Measurements from ENCODE around the gene PLCH1. TPM values are rescaled to one million over a fixed set of nuclear protein-coding genes. Genes with fewer than 3 reads are reported as not detected.

Gene PLCH1
- total RNA-seq, 1 donor from 2014 or later: 2.9 TPM

GRCh38 chr3:155465664-155466063 lies 279.2 kb downstream of the PLCH1 start:
- Histone ChIP-seq H3K36me3 (ENCODE audit: control insufficient read depth, insufficient read depth, low read length) (no peaks in the 10 kb centered on the region), H3K27me3 (ENCODE audit: control insufficient read depth, insufficient read depth, low read length) (no peaks in the 10 kb centered on the region), H3K4me3 (ENCODE audit: low read depth, low read length) (no peak overlapping the region)
- DNase-seq (ENCODE audit: low read depth): no peak
- TF ChIP-seq CTCF (IDR thresholded peaks at IDR 0.05; ENCODE audit: insufficient read depth, low read length, poor library complexity, severe bottlenecking): no peak

- H3K36me3 ChIP-seq (ENCODE audit: control insufficient read depth, insufficient read depth, low read length): no peaks in the 10 kb centered on the region
- DNase-seq (ENCODE audit: low read depth): no peak
- H3K27me3 ChIP-seq (ENCODE audit: control insufficient read depth, insufficient read depth, low read length): no peaks in the 10 kb centered on the region
- H3K4me3 ChIP-seq (ENCODE audit: low read depth, low read length): no peak overlapping the region
- no peak for TF ChIP-seq CTCF (IDR thresholded peaks at IDR 0.05; ENCODE audit: insufficient read depth, low read length, poor library complexity, severe bottlenecking)
Observed at GRCh38 chr3:155462672-155463071, 282.2 kb downstream of the PLCH1 start.

- no peak for DNase-seq (ENCODE audit: low read depth)
- Histone ChIP-seq H3K4me3 (ENCODE audit: low read depth, low read length) (no peak overlapping the region), H3K36me3 (ENCODE audit: control insufficient read depth, insufficient read depth, low read length) (no peaks in the 10 kb centered on the region), H3K27me3 (ENCODE audit: control insufficient read depth, insufficient read depth, low read length) (no peaks in the 10 kb centered on the region)
- no peak for TF ChIP-seq CTCF (IDR thresholded peaks at IDR 0.05; ENCODE audit: insufficient read depth, low read length, poor library complexity, severe bottlenecking)
Observed at GRCh38 chr3:155457591-155457990, 287.3 kb downstream of the PLCH1 start.

- Histone ChIP-seq H3K27me3 (ENCODE audit: control insufficient read depth, insufficient read depth, low read length) (no peaks in the 10 kb centered on the region), H3K36me3 (ENCODE audit: control insufficient read depth, insufficient read depth, low read length) (no peaks in the 10 kb centered on the region), H3K4me3 (ENCODE audit: low read depth, low read length) (no peak overlapping the region)
- no peak for TF ChIP-seq CTCF (IDR thresholded peaks at IDR 0.05; ENCODE audit: insufficient read depth, low read length, poor library complexity, severe bottlenecking)
- no peak for DNase-seq (ENCODE audit: low read depth)
Observed at GRCh38 chr3:155455765-155456164, 289.1 kb downstream of the PLCH1 start.

GRCh38 chr3:155453512-155453911 lies 291.4 kb downstream of the PLCH1 start:
- H3K27me3 ChIP-seq (ENCODE audit: control insufficient read depth, insufficient read depth, low read length): no peaks in the 10 kb centered on the region
- DNase-seq (ENCODE audit: low read depth): no peak
- TF ChIP-seq CTCF (IDR thresholded peaks at IDR 0.05; ENCODE audit: insufficient read depth, low read length, poor library complexity, severe bottlenecking): no peak
- no peaks in the 10 kb centered on the region for H3K36me3 ChIP-seq (ENCODE audit: control insufficient read depth, insufficient read depth, low read length)
- no peak overlapping the region for H3K4me3 ChIP-seq (ENCODE audit: low read depth, low read length)

- Histone ChIP-seq H3K27me3 (ENCODE audit: control insufficient read depth, insufficient read depth, low read length) (no peaks in the 10 kb centered on the region), H3K4me3 (ENCODE audit: low read depth, low read length) (no peak overlapping the region), H3K36me3 (ENCODE audit: control insufficient read depth, insufficient read depth, low read length) (no peaks in the 10 kb centered on the region)
- no peak for DNase-seq (ENCODE audit: low read depth)
- TF ChIP-seq CTCF (IDR thresholded peaks at IDR 0.05; ENCODE audit: insufficient read depth, low read length, poor library complexity, severe bottlenecking): no peak
Observed at GRCh38 chr3:155449613-155450267, 295.1 kb downstream of the PLCH1 start.
